HG03139 (cell line): ENCODE measurements around the gene FBXL15.

ENCODE experiments used
- ATAC-seq: cut with Tn5 transposase; IDR thresholded peaks from one replicate; pipeline ENCODE4 v1.9.1; 2021; ENCODE audit not compliant: unreplicated experiment

Gene FBXL15, protein sequence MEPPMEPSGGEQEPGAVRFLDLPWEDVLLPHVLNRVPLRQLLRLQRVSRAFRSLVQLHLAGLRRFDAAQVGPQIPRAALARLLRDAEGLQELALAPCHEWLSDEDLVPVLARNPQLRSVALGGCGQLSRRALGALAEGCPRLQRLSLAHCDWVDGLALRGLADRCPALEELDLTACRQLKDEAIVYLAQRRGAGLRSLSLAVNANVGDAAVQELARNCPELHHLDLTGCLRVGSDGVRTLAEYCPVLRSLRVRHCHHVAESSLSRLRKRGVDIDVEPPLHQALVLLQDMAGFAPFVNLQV

GRCh38 chr10:102420714-102421506, at the start of gene FBXL15:
TSS of gene FBXL15 (plus strand) at chr10:102420836. CDS start at chr10:102421130, 294 bp downstream.
- ATAC-seq, result peak; percentile 54

DNA sequence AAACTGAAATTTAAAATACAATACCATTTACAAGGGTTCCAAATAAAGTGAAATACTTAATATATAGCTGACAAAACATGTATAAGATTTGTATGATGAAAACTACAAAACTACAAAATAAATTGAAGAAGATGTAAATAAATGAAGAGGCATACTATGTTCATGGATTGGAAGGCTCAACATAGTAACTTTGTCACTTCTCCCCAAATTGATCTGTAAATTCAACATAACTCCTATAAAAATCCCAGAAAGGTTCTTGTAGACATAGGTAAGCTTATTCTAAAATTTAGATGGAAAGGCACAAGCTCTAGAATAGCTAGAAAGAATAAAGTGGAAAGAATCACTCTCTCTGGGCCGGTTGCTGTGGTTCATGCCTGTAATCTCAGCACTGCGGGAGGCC, 49.3 kb upstream of the FBXL15 start:
- no peak for ATAC-seq

DNA sequence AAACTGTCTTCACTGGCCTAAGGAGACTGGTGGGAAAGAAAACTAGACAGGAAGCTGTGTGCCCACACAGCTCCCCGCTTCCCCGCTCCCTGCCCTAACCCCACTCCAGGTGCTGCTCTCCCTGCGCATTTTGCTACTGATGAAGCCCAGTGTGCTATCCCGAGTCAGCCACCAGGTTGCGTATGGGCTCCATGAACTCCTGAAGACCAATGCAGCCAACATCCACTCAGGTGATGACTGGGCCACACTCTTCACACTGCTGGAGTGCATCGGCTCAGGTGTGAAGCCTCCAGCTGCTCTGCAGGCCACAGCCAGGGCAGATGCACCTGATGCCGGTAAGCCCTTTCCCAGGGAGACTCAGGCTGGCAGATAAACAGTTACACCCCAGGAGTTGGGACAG, 45.4 kb upstream of the FBXL15 start:
- ATAC-seq, result no peak

DNA sequence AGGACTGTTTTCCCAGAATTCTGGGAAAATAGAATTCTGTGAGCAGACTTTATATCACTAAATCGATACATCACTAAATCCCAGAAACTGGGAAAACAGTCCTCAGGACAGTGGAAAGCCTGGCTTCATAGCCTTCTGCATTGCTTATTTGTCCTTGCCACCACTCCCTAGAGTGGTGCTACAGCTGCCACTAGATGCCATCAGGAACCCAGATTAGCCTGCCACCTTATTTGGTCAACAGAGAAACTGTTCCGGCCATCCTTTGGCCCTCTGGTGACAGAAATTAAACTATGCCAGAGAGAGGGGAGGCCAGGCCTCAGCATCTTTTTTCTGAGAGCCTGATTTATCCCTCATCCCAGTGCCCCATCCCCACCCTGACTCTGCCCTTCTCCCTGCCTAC, 44.8 kb upstream of the FBXL15 start:
- ATAC-seq, result no peak

DNA sequence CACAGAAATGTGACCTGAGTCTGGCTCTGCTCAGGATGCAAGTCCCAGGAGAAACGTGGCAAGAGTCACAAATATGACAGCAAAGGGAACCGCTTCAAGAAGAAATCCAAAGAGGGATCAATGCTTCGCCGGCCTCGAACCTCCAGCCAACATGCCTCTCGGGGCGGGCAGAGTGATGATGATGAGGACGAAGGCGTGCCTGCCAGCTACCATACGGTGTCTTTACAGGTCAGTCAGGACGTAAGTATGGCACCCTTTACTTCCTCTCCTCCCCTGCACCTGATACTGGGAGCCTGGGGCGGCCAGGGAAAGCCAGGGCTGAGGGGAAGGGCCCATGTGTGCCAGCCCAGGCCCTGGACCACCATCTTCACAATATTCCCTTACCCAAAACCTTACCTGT, 43.7 kb upstream of the FBXL15 start:
- ATAC-seq, result no peak

DNA sequence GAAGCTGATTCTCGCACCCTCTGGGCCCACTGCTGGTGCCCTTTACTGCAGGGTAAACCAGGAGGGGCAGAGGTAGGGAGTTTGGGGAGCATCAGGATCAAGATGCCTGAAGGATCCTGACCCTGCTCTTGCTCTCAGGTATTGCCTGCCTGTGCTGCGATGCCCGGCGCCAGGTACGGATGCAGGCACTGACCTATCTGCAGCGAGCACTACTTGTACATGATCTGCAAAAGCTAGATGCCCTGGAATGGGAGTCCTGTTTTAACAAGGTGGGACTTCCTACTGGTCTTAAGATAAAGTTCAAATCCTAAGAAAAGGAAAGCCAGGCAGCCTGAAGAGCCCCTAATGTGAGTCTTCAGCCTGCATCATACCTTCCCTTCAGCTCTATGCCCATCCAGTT, 41.3 kb upstream of the FBXL15 start:
- ATAC-seq, result no peak

DNA sequence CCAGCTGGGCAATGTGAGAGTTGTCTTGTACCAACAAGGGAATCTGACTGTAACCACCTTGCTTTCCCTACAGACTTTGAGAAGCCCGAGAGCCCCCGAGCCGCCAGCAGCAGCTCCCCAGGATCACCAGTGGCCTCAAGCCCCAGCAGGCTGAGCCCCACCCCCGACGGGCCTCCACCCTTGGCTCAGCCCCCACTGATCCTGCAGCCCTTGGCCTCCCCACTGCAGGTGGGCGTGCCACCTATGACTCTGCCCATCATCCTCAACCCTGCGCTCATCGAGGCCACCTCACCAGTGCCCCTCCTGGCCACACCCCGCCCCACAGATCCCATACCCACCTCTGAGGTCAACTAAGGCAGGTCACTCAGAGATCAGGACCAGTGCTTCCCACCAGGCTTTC, 38.7 kb upstream of the FBXL15 start:
- no peak for ATAC-seq

DNA sequence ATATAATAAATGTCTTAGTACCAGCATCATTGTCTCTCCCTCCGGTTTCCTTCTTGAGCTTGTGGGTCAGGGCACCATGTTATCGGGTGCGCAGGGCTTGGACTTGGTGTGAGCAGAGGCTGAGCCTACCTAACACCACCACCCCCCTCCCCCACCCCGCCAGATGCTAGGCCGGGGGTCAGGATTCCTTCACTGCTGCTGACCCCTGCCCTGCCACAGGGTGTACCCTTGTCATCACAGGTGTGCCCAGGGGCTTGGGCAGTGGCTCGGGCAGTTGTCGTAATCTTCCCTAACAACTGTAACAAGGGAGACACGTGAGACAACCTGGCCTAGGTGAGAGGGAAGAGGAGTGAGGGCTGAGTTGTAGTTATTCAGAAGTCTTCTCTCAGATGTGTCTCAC, 37.8 kb upstream of the FBXL15 start:
- ATAC-seq, result no peak

DNA sequence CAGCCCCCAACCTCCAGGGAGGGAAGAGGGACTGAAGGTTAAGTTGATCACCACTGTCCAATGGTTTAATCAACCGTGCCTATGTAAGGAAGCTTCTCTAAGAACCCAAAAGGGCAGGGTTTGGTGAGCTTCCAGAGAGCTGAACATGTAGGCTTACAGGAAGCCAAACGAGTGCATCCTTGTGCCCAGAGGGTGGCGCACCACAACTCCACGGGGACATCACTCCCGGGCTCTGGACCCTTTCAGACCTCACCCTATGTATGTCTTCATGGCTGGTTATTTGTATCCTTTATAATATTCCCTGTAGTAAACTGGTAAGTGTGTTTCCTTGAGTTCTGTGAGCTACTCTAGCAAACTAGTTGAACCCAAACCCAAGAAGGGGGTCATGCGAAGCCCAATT, 36.6 kb upstream of the FBXL15 start:
- ATAC-seq, result no peak

GRCh38 chr10:102384606-102385429, 35.8 kb upstream of the FBXL15 start:
- no peak for ATAC-seq

GRCh38 chr10:102389894-102390293, 30.7 kb upstream of the FBXL15 start:
- ATAC-seq, result no peak

DNA sequence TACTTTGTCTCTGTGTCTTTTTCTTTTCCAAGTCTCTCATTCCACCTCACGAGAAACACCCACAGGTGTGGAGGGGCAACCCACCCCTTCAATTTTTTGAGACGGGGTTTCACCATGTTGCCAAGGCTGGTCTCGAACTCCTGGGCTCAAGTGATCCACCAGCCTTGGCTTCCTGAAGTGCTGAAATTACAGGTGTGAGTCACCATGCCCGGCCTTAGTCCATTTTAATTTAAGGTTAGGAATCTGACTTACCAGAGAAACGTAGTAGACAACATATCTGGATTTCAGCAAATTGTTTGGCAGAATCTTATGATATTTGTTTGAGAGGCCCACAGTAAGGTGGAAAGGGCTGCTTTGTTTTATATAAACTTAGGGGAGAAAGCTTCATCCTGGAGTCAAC, 28.3 kb upstream of the FBXL15 start:
- no peak for ATAC-seq

- ATAC-seq, result no peak
Measured at GRCh38 chr10:102393411-102394078, 27.1 kb upstream of the FBXL15 start.

DNA sequence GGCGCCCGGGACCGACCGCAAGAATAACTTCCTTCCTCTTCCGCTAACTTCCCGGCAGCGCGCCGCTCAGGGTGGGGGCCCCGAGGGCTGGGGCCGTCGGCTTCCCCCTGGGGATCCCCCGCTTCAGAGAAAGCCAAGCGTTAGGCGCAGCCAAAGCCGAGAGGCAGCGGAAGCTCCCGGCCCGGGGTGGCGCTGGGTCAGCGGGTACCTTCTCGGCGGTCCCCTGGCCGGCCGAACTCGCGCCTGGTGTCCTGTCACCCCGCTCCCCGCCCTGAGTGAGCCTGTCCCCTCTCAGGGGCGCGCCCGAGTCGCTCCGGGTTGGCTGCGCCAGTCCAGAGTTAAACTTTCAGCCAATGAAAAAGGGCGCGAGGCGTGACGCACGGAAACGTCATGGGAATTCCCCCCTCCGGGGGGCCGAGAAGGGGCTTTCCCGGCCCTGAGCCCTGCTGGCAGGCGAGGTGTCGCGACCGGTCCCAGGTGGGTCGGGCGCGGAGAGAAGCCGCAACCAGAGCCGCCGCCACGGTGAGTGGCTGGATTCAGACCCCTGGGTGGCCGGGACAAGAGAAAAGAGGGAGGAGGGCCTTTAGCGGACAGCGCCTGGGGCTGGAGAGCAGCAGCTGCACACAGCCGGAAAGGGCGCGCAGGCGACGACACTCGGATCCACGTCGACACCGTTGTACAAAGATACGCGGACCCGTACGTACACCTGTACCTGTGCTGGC, 26.4 kb upstream of the FBXL15 start:
- peak; percentile 71 for ATAC-seq

DNA sequence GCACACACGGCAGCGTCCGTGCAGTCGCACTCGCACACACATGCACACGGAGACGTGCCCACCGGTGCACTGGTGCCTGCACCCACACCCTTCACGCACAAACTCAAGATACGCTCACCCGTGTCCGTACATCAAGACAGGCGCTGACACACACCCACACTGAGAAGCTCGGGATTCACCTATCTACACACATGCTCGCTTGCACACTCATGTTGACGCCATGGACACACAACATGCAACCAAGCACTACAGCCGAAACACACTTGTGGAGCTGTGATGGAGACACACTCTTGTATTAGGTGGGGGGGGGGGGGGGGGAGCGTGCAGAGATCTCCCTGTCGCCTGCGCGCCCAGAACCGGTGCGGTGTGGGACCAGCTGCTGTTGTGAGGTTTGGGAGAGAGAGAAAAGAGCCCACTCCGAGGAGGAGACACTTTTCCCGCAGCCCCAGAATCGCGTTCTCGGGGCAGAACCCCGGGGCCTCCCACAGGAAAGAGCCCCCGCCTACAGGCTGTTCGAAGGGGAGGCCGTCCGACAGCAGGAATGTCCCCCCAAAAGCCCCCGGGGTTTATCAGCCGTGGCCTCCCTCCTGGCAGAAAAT, 25.7 kb upstream of the FBXL15 start:
- no peak for ATAC-seq

DNA sequence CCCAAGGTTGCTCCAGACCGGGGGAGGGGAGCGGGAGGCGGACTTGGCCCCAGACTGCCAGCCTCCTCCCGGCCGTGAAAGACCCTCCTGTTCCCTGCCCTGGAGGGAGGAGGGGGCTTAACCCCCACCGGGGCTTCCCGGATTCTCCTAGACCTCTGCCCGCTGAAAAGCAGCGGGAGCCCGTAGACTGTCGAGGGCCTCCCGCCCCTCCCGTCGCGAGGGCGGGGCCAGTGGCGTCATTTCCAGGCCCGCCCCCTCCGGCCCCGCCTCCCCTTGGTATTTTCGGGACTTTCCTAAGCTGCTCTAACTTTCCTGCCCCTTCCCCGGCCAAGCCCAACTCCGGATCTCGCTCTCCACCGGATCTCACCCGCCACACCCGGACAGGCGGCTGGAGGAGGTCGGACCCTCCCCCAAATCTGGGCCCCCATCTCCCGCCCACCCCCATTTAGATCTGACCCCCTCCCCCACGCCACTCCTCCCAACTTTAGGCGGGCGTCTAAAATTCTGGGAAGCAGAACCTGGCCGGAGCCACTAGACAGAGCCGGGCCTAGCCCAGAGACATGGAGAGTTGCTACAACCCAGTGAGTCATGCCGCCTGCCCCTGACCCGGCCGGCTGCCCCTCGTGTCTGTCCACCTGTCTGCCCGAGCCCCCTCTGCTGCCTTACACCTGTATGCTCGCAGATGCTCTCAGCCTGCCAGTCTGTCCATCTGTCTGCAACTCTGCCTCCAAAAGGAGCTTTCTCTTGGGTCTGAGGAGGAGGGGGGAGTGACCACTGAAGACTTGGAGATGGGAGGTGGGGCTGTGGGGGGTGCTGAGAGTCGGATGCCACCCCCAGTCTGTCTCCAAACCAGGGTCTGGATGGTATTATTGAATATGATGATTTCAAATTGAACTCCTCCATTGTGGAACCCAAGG, 25.0 kb upstream of the FBXL15 start, which contains the start of gene NFKB2:
TSS of gene NFKB2 (plus strand) at position 306 of the 917 bp plus-strand sequence. CDS start at position 561, 255 bp downstream.
- ATAC-seq, result no peak

DNA sequence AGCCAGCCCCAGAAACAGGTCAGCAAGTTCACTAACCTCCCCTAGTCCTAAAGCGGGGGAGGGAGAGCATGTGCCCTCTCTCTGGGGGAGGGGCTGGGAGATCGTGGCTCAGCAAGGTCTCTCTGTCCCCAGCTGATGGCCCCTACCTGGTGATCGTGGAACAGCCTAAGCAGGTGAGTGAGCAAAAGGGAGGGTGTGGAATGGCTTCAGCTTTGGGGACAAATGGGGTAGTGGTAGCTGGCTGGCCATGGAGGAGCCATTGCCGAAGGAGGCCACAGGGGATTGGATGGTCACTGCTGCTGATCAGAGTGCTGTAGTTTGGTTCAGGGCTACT, 24.4 kb upstream of the FBXL15 start:
- no peak for ATAC-seq

- no peak for ATAC-seq
Measured at GRCh38 chr10:102396730-102397151, 23.9 kb upstream of the FBXL15 start.
